Osteocyte (in vitro differentiated cells): Measurements from ENCODE around the gene XCL2. TPM values are rescaled to one million over a fixed set of nuclear protein-coding genes. Genes with fewer than 3 reads are reported as not detected.
"Not testable (repeated sequence)": the region's sequence is repeated elsewhere in the genome, so short reads cannot be mapped to it uniquely, and the experiment has no call there.

ENCODE experiments used
- DNase-seq: peaks from one replicate; pipeline ENCODE4 v3.0.0; 2021; ENCODE audit warnings: mixed read lengths; ENCODE audit not compliant: unreplicated experiment; ENCODE audit errors: extremely low spot score
- H3K27ac Mint-ChIP-seq: one replicate; pipeline ENCODE4 v1.8.0; 2021; ENCODE audit warnings: mild to moderate bottlenecking, mixed read lengths; ENCODE audit not compliant: unreplicated experiment
- H3K27me3 Mint-ChIP-seq: one replicate; pipeline ENCODE4 v1.8.0; 2021; ENCODE audit warnings: mixed read lengths; ENCODE audit not compliant: unreplicated experiment
- H3K36me3 Mint-ChIP-seq: one replicate; pipeline ENCODE4 v1.8.0; 2021; ENCODE audit warnings: mixed read lengths; ENCODE audit not compliant: unreplicated experiment
- H3K4me1 Mint-ChIP-seq: one replicate; pipeline ENCODE4 v1.8.0; 2021; ENCODE audit warnings: mixed read lengths; ENCODE audit not compliant: unreplicated experiment
- H3K4me3 Mint-ChIP-seq: one replicate; pipeline ENCODE4 v1.8.0; 2021; ENCODE audit warnings: mild to moderate bottlenecking, moderate library complexity, mixed read lengths; ENCODE audit not compliant: unreplicated experiment
- H3K9me3 Mint-ChIP-seq: one replicate; pipeline ENCODE4 v1.8.0; 2021; ENCODE audit warnings: mixed read lengths; ENCODE audit not compliant: unreplicated experiment
- total RNA-seq: library from RNA; stranded (reverse); gene quantifications from 2 replicates; pipeline ENCODE4 v1.2.1, GENCODE V29; 2021
- TF ChIP-seq, protein P1 (sequence below): fragments of 200-600 bp; sonication (generic); IDR thresholded peaks from 2 replicates; pipeline ENCODE4 v1.5.0; 2021; ENCODE audit warnings: antibody characterized with exemption, mild to moderate bottlenecking, moderate library complexity

XCL2 gene
- total RNA-seq, 1 donor from 2014 or later, result not detected

DNA sequence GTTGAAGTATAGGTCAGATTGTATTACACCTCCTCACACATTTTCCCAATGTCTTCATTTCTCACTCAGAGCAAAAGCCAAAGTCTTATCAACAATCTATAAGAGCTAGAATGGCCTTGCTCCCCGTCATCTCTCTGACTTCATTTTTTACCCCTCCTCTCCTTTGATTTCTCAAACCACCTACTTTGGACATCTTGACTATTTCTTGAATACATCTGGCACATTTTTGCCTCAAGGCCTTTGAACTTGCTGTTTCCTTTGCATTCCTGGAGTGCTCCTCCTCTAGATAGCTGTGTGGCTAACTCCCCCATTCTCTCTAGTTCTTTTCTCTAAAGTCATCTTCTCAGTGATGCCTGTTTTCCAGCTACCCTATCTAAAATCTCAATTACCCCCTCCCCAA, 7.2 kb upstream of the XCL2 start:
- H3K27ac Mint-ChIP-seq, result no peak overlapping the region
- peaks cover 5% of the 10 kb centered on the region for H3K9me3 Mint-ChIP-seq
- H3K4me3 Mint-ChIP-seq, result no peak overlapping the region
- peaks cover 31% of the 10 kb centered on the region for H3K27me3 Mint-ChIP-seq
- H3K4me1 Mint-ChIP-seq, result peaks cover 31% of the 10 kb centered on the region
- TF ChIP-seq, protein P1, sequence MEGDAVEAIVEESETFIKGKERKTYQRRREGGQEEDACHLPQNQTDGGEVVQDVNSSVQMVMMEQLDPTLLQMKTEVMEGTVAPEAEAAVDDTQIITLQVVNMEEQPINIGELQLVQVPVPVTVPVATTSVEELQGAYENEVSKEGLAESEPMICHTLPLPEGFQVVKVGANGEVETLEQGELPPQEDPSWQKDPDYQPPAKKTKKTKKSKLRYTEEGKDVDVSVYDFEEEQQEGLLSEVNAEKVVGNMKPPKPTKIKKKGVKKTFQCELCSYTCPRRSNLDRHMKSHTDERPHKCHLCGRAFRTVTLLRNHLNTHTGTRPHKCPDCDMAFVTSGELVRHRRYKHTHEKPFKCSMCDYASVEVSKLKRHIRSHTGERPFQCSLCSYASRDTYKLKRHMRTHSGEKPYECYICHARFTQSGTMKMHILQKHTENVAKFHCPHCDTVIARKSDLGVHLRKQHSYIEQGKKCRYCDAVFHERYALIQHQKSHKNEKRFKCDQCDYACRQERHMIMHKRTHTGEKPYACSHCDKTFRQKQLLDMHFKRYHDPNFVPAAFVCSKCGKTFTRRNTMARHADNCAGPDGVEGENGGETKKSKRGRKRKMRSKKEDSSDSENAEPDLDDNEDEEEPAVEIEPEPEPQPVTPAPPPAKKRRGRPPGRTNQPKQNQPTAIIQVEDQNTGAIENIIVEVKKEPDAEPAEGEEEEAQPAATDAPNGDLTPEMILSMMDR, result no peak
- no peak for DNase-seq
- H3K36me3 Mint-ChIP-seq, result no peaks in the 10 kb centered on the region

DNA sequence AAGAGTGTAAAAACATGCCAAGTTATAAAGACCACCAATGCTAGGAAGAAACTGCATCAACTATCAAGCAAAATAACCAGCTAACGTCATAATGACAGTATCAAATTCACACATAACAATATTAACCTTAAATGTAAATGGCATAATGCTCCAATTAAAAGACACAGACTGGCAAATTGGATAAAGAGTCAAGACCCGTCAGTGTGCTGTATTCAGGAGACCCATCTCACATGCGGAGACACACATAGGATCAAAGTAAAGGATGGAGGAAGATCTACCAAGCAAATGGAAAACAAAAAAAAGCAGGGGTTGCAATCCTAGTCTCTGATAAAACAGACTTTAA, 2.7 kb upstream of the XCL2 start:
- H3K27ac Mint-ChIP-seq, H3K9me3 Mint-ChIP-seq, H3K4me1 Mint-ChIP-seq, H3K4me3 Mint-ChIP-seq, H3K36me3 Mint-ChIP-seq, DNase-seq: not testable (repeated sequence)
- H3K27me3 Mint-ChIP-seq, result peaks cover 35% of the 10 kb centered on the region

DNA sequence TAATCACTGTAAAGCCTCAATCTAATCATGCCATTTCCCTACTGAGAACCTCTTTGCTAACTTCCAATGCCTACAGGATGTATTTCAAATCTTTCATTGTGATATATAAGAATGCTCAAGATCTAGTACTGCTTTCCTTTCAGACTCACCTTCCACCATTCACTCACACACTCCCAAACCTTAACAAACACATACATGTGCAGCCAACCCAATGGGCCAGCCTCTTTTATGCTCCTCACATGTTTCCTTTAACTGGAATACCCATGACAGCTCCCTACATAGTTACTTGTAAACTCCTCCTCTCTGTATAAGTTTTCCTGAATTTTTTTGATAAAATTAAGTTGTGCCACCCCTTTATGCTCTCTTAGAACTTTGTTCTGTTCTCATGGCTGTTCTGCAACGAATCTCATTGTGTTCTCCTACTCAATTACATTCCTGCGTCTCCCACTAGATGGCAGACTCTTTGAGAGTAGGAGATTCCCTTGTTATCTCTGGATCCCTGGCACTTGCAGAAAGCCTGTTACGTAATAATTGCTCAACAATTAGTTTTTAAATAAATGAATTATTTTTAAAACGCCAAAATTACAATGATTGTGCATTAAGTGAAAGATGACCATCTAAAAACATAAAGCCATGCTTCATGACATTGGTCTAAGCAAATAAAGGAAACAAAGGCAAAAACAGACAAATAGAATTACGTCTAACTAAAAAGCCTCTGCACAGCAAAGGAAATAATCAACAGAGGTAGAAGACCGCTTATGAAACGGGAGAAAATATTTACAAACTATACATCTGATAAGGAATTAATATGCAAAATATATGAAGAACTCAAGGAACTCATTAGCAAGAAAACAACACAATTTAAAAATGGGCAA, 2.1 kb upstream of the XCL2 start:
- not testable (repeated sequence) for DNase-seq, H3K9me3 Mint-ChIP-seq, H3K4me1 Mint-ChIP-seq, H3K36me3 Mint-ChIP-seq, H3K27ac Mint-ChIP-seq, H3K4me3 Mint-ChIP-seq
- peaks cover 35% of the 10 kb centered on the region for H3K27me3 Mint-ChIP-seq
- TF ChIP-seq, protein P1, result peak; percentile 62

DNA sequence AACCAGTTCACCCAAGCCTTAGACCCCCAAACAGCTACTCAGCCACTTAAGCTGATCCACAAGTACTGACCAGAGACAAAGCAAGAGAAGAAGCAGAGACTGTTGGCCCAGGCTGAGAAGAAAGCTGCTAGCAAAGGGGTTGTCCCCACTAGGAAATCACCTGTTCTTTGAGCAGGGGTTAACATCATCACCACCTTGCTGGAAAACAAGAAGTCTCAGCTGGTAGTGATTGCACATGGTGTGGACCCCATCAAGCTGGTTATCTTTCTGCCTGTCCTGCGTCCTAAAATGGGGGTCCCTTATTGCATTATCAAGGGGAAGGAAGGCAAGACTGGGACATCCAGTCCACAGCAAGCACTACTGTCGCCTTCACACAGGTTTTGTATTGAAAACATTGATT, 819 bp downstream of the XCL2 start:
- not testable (repeated sequence) for H3K36me3 Mint-ChIP-seq, H3K4me1 Mint-ChIP-seq, H3K9me3 Mint-ChIP-seq, H3K27ac Mint-ChIP-seq, DNase-seq, H3K4me3 Mint-ChIP-seq
- peaks cover 44% of the 10 kb centered on the region for H3K27me3 Mint-ChIP-seq

DNA sequence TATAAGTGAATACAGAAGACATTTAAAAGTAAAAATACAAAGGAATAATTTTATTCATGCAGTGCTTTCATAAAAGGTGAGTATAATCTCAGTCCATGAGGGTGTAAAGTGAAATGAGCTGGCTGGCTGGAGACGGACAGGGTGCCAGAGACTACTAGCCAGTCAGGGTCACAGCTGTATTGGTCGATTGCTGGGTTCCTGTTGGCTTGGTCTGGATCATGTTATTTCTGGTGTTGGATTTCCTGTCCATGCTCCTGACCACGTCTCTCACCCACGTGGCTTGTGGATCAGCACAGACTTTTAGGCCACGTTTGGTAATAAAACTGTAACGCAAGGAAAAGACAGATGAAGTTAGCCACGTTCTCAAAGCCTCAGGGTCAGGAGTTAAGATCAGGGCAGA, 3.0 kb downstream of the XCL2 start:
- H3K27ac Mint-ChIP-seq, H3K4me3 Mint-ChIP-seq, H3K4me1 Mint-ChIP-seq, DNase-seq, H3K36me3 Mint-ChIP-seq, H3K9me3 Mint-ChIP-seq: not testable (repeated sequence)
- H3K27me3 Mint-ChIP-seq, result peaks cover 39% of the 10 kb centered on the region

DNA sequence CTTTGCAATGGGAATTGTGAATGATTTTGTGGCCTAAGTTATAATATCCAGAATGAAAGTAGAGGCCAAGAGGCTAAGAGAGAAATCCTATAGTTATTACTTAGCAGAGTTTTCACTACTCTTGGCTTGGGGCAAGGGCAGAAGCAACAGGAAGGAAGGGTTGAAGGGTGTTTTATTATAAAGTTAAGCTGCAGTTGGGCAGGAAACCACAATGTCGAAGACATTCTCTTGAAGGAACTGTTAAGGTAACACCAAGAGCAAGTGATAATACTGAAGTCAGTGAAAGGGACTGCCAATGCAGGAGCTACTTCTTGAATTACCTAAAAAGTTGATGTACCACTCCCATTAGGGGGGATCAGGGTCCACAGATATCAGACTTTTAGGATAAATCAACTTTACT, 8.3 kb downstream of the XCL2 start:
- H3K9me3 Mint-ChIP-seq, result no peaks in the 10 kb centered on the region

More for the DNA sequence above, 8.3 kb downstream of the XCL2 start:
- H3K27me3 Mint-ChIP-seq, result peaks cover 55% of the 10 kb centered on the region
- H3K4me3 Mint-ChIP-seq, result no peak overlapping the region
- TF ChIP-seq, protein P1, result no peak
- no peaks in the 10 kb centered on the region for H3K4me1 Mint-ChIP-seq
- no peaks in the 10 kb centered on the region for H3K36me3 Mint-ChIP-seq
- no peak for DNase-seq
- no peak overlapping the region for H3K27ac Mint-ChIP-seq
